GM19193 (cell line): ENCODE results near the gene FGF8.

Experiments used
- POLR2A ChIP-seq: IDR thresholded peaks from 4 replicates; pipeline ENCODE4 v1.6.1; 2011; ENCODE audit not compliant: insufficient read depth, insufficient read length; ENCODE audit errors: extremely low read depth

The FGF8 gene

DNA sequence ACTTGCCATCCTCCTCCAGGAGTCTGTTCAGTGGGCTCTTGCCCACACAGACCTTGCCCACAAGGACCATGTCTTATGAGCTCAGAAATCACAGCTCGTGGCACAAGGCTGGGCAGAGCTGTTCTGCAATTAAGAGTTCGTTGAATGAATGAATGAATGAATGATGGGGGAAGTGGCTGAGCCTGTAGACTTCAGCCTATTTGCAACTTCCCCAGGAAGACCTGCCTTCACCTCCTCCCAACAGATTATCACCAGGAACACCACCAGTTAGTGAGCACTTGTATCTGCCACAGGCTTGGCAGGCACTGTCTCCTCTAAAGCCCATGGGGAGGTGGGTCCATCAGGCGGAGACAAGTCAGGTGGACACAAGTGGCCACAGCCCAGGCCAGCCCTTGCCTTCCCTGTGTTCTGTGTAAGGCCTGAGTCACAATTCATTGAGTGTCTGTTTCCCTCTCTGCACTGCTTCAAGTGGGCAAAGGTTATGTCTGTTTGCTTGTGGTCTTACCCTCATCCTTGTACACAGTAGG lies 1.8 kb upstream of the FGF8 start:
- no peak for TF ChIP-seq POLR2A

DNA sequence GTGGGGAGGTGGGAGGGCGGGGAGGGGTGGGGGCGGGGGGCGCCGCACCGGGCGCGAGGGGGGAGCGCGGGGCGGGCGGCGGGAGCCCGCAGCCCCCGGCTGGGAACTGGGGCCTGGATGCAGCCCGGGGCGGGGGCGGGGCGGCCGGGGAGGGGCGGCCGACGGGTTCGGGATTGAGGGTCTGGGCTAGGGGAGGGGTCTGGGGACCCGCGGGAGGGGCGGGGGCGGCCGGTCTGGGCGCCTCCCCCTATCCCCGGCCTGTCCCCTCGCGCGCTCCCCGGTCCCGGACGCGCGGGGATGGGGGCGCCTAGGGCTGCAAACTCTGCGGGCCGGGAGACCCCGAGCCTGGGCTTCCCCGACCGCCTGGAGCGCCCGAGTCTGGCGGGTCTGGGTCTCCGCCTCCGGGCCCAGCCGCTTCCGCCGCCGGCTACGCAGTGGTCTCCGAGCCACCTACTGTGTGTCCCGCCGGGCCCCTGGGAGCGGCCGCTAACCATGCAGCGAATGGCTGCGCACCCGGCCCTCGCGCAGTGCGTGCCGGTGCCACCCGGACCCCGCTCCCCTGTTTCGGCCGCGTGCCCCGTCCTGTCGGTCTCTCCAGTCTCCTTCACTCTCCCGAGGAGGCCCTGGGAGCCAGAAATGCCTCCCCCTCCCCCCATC lies 375 bp upstream of the FGF8 start:
- TF ChIP-seq POLR2A, result no peak

DNA sequence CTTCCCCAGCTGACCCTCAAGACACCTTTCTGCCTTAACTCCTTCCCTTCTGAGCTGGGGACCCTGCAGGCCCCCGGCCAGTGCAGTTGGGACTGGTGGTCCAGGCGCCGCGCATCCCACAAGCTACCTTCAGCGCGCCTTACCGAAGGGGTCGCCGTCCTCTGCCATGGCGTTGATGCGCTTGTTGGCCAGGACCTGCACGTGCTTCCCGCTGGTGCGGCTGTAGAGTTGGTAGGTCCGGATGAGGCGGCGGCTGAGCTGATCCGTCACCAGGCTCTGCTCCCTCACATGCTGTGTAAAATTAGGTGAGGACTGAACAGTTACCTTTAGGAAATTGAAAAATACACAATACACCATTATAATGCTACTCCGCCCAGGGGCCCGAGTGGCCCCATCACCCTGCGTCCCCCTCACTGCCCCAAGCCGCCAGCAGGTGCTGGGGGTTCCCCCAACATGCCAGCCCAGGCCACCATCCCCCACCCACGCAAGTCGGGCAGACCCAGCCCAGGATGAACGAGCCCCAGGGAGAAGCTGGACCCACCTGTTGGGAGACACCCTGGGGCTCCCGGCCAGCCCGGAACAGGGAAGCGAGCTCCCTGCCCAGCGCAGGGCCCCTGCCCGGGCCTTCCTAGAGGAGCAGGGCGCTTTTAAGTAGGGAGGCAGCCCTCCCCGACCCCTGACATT lies 1.2 kb downstream of the FGF8 start:
- no peak for TF ChIP-seq POLR2A

DNA sequence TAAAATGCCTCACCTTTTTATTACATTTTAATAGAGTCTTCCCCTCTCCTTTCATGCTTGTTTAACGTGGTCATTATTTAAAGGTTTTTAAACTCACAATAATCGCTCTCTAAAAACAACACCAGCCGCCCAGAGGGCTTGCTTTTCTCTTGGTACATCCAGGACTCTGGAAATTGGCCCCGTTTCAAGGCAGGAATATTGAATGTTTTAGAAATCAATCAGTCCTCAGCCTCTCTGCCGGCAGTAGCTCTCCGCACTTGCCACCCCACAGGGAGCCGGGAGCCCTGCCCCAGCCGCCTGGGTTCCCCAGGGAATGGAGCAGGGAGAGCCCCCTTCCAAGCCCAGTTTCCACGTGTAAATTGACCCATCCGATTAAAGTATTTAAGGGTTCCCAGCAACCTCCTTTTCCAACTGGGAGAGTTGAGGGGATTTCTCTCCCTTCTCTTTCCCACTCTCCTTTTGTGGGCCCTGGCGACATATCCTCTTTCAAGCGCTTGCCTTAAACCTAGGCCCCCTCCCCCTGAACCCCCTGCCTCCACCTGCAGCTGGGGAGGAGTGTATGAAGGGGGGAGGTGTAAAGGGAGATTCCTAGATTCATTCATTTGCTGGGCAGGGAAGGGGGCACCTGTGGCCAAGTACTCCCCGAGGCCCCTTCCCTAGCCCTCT lies 1.9 kb downstream of the FGF8 start:
- TF ChIP-seq POLR2A, result no peak

DNA sequence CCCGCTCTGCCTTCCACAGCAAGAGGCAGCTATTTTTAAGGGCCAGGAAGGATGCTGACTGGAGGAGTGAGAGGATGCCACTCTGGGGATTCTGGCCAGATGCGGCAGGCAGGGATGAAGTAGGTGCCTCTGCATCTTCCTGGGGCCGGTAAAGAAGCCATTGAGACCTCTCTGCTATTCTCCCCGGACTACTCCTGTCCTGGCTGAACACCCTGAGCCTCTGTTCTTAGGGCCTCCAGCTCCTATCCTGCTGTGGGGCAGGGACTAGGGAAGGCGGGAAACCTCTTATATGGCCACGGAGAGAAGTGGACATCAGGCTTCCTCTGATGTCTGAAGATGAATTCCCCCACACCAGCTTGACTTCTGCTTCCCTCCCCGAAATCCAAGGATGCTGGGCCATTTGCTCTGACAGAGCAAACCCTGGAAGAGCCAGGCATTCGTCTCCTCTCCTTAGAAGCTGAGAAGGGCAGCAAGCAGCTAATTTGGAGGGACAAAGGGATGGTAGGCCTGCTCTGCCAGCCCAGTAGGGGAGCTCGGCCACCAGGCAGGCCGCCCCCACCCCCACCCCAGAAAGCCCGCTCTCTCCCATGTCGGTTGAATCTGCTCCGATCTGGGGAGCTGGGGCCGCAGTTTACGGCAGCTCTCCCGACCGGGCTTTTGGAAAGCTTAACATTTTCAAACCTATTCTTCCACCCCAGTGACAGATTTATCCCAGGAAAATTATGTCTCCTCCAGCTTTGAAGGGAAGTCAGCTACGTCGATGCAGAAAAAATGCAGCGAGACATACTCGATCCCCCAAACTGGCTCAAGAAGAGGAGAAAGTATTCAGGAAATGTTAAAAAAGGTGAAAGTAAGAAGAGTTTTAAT lies 2.8 kb downstream of the FGF8 start:
- TF ChIP-seq POLR2A, result no peak

DNA sequence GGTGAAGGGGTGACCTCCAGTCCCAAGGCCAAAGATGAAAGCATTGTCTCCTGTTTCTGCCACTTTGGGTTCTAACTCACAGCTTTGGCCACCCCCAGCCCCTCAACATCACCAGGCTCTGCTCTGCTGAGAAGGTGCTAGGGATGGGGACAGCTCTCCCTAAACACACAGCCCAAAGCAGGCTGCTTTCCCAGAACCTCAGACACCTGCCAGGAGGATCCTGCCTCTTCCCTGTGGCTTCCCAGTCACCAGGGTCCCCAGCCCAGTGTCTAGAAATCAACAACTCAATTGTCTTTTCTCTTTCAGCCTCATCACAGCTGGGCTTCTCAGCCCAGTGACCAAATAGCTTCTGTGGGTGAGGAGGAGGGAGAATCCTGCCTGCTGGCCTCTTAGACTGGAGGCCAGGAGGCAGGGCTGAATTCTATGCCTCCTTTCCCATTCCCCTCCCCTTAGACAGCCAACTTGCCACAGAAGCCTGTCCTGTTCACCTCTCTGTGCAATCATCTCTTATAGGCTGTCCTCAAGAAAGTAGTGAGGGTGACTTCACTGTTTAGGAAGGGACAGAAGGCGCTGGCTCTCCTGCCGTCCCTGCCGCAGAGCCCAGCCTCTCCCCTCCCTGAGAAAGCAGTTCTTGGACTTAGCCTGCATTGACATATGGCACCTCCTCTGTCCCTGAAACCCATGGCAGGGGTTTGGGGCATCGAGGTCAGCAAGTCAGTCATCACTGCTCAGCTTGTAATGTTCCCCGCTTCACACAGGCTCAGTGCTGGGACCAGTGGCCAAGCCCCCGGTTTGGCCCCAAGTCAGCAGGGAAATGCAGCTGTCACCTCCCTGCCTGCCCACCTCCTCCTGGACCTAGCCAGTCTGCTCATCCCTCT lies 3.7 kb downstream of the FGF8 start:
- TF ChIP-seq POLR2A, result no peak

DNA sequence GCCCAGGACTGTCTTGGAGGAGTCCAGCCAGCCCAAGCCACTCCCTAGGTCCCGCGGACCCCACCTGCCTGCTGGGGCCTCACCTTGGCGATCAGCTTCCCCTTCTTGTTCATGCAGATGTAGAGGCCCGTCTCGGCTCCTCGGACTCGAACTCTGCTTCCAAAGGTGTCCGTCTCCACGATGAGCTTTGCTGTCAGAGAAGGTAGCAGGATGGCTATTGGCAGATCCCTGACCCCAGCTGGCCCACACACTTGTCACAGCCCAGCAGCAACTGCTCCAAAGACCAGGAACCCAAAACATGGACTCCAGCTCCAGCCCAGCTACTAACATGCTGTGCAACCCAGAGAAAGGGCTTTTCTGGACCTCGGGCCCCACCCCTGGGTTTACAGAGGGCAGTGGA lies 4.5 kb downstream of the FGF8 start:
- TF ChIP-seq POLR2A, result no peak

DNA sequence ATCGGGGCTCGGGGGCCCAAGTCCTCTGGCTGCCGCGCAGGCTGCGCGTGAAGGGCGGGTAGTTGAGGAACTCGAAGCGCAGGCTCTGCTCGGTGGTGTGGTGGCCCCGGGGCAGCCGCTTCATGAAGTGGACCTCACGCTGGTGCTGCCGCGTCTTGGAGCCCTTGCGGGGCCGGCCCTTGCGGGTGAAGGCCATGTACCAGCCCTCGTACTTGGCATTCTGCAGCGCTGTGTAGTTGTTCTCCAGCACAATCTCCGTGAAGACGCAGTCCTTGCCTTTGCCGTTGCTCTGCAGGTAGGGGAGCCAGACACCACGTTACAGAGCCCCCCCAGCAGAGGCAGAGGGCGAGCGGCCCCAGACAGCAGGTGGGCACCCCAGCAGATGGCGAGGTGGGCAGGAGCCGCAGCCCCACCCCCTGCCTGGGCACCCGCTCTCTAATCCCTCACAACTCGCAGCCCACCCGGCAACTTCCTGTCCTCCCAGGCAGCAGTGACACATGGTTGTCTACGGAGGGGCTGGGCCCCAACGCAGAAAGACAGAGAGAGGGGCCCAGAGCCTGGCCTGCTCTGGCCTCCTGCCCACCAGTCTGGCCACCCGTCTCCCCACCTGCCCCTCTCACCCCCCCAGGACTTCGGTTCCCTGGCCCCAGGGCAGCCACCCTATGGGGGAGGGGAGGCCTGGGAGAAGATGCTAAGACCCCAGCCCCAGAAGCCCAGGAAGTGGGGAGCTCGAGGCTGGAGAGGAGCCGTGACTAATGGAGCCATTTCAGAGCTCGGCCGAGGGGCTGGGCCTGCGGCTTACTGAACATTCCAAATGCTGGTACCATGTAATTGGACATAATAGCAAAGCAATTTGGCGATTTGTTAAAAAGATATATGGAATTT lies 5.3 kb downstream of the FGF8 start:
- TF ChIP-seq POLR2A, result no peak

DNA sequence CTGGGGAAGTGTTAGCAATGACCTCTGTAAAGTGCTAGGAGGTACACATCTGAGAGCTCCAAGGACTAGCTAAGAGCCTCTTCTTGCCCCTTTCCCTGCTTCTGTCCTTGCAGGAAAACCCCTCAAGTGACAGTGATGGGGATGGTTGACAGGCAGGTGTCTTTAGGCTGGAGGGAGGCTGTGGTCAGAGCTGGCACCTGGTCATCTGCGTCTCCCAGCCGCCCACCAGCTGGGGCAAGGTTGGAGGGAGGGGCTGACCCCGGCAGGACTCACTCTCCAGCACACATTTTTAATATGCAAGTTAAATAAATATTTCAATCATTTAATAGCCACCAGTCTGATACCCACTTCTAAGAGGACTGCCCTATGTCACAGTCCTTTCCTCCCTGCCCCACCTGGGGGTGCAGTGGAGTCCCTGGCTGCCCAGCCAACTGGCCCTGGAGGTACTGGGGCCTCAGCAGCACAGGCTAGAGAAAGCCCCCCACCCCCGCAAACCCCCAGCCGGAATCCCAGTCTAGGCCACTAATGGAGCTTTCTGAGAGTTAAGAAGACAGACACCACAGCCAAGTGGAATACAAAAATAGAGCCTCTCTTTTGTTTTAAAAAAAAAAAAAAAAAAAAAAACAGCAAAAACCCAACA lies 6.3 kb downstream of the FGF8 start:
- TF ChIP-seq POLR2A, result no peak

DNA sequence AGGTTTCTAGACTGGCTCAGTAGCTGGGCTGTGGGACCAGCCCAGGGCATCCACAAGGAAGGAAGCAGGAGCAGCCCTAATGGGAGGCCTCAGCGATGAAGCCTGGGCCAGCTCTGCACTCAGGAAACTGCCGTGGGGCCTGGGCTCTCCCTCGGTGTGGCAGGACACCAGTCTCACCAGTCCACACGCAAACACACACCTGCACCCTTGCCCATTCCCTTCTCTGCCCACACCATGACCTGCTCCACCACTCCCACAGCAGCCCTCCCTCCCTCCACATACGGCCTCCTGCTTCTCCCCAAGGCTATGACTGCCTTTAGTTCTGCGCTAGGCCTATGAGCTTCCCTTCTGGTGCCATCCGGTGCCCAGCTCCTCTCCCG lies 7.1 kb downstream of the FGF8 start:
- no peak for TF ChIP-seq POLR2A

DNA sequence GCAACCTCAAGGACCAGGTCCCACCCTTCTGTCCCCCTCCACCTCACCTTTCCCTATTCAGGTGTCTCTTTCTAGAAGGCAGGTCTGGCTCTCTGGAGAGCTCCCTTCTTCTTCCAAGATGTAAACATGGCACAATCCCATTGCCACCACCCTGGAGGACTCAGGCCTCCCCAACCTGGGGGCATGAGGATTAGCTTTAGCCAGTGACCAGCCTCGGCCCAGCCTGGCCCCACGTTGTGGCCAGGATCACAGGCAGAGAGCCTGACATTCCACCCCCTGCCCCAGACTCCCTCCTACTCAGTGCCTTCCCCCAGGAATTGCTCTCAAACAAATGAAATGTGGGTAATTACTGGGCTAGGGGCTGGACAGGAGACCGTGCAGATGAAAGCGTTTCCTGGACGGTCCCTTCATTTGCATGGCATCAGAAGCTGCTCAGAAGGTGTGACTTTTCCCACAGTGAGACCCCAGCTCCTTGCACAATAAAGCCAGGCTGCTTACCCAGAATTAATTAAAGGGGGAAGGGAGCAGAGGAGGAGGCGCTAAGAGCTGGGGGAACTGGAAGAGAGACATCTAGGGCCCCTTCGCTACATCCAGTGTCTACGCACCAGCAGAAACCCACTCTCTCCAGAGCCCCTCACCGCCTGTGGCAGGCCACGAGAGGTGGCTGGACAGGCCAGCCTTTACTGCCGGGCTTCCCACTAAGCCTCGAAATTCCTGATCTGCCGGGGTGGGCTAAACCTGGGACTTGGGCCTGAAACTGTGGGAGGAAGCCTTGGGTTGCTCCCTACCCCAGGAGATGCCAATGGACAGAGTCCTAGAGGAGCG lies 7.7 kb downstream of the FGF8 start:
- TF ChIP-seq POLR2A, result no peak

DNA sequence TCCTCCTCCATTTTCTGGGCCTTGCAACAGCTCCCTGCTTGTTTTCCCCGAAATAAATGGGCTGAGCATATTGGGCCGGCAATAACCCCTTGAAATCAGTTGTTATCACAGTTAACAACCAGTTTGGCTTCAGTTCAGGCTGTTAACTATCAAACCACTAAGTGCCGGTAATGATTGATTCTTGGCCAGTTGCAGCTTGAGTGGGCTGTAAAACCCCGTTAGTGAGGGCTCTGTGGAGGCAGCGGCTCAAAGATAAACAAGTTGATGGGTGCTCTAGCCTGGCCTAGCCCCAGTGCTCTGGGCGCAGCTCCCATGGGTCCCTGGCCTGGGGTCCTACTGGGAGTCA lies 8.3 kb downstream of the FGF8 start:
- no peak for TF ChIP-seq POLR2A
